HG03439 (cell line): ENCODE results near the gene SPRED2.

ENCODE experiments used
- ATAC-seq: cut with Tn5 transposase; IDR thresholded peaks from one replicate; pipeline ENCODE4 v1.9.1; 2021; ENCODE audit warnings: mild to moderate bottlenecking, moderate library complexity; ENCODE audit not compliant: unreplicated experiment

Gene SPRED2

GRCh38 chr2:65287364-65287763 is 145.0 kb downstream of the SPRED2 start:
- no peak for ATAC-seq

GRCh38 chr2:65282477-65283053 is 149.8 kb downstream of the SPRED2 start:
- ATAC-seq, result no peak

GRCh38 chr2:65281627-65282351 is 150.6 kb downstream of the SPRED2 start:
- ATAC-seq, result no peak

GRCh38 chr2:65279756-65280155 is 152.6 kb downstream of the SPRED2 start:
- no peak for ATAC-seq

GRCh38 chr2:65278531-65278981 is 153.8 kb downstream of the SPRED2 start:
- ATAC-seq, result no peak

- no peak for ATAC-seq
Measured at GRCh38 chr2:65277791-65278483, 154.5 kb downstream of the SPRED2 start.

GRCh38 chr2:65277118-65277517 is 155.3 kb downstream of the SPRED2 start:
- ATAC-seq, result no peak

- no peak for ATAC-seq
Measured at GRCh38 chr2:65276609-65277008, 155.8 kb downstream of the SPRED2 start.

GRCh38 chr2:65275141-65275915 is 157.1 kb downstream of the SPRED2 start:
- no peak for ATAC-seq

- no peak for ATAC-seq
Measured at GRCh38 chr2:65273344-65273743, 159.1 kb downstream of the SPRED2 start.

GRCh38 chr2:65268957-65269356 is 163.4 kb downstream of the SPRED2 start:
- no peak for ATAC-seq

- no peak for ATAC-seq
Measured at GRCh38 chr2:65267008-65267407, 165.4 kb downstream of the SPRED2 start.

- ATAC-seq, result no peak
Measured at GRCh38 chr2:65265671-65266045, 166.7 kb downstream of the SPRED2 start.

GRCh38 chr2:65264821-65265670 is 167.4 kb downstream of the SPRED2 start:
- ATAC-seq, result no peak

- ATAC-seq, result no peak
Measured at GRCh38 chr2:65263986-65264385, 168.4 kb downstream of the SPRED2 start.

- ATAC-seq, result no peak
Measured at GRCh38 chr2:65263262-65263661, 169.1 kb downstream of the SPRED2 start.

GRCh38 chr2:65261676-65262075 is 170.7 kb downstream of the SPRED2 start:
- no peak for ATAC-seq
